Small intestine (tissue), 7 donors: ENCODE data around the gene GPR132. TPM values are rescaled to one million over a fixed set of nuclear protein-coding genes. Genes with fewer than 3 reads are reported as not detected.

Source experiments
- DNase-seq, 2 donors: peaks; one replicate each; pipeline versions ENCODE4 v3.0.0 to v3.0.0-alpha.2; 2013
- FAIRE-seq: peaks from 2 replicates; lab custom pipeline; 2012; peaks lifted over from hg19 to GRCh38; lab: Jason Lieb, UNC
- H3K27ac ChIP-seq, 3 donors: one replicate each; pipeline ENCODE4 v1.5.1; 2013; ENCODE audit warnings: low read length in 2 of 3, mild to moderate bottlenecking in 2 of 3, control low read depth in 1 of 3, inconsistent platforms in 1 of 3, low read depth in 1 of 3, moderate library complexity in 1 of 3
- H3K27me3 ChIP-seq, 3 donors: one replicate each; pipeline ENCODE4 v1.6.1; 2013; ENCODE audit warnings: low read length in 3 of 3, inconsistent platforms in 1 of 3; ENCODE audit not compliant: control insufficient read depth in 3 of 3, insufficient read depth in 3 of 3
- H3K36me3 ChIP-seq, 3 donors: one replicate each; pipeline ENCODE4 v1.6.1; 2013; ENCODE audit warnings: low read length in 3 of 3, inconsistent platforms in 1 of 3, low read depth in 1 of 3, mild to moderate bottlenecking in 1 of 3, moderate library complexity in 1 of 3; ENCODE audit not compliant: control insufficient read depth in 3 of 3, insufficient read depth in 2 of 3
- H3K4me1 ChIP-seq, 3 donors: one replicate each; pipeline ENCODE4 v1.6.1; 2013; ENCODE audit warnings: low read length in 2 of 3, inconsistent platforms in 1 of 3, low read depth in 1 of 3, mild to moderate bottlenecking in 1 of 3, moderate library complexity in 1 of 3; ENCODE audit not compliant: control insufficient read depth in 3 of 3, insufficient read depth in 2 of 3
- H3K4me3 ChIP-seq, 3 donors: one replicate each; pipeline ENCODE4 v1.5.1; 2013; ENCODE audit warnings: low read length in 3 of 3, control low read depth in 1 of 3, inconsistent platforms in 1 of 3, low read depth in 1 of 3, mild to moderate bottlenecking in 1 of 3, moderate library complexity in 1 of 3
- H3K9me3 ChIP-seq, 2 donors: one replicate each; pipeline ENCODE4 v1.6.1; 2013; ENCODE audit warnings: low read depth in 1 of 2, low read length in 1 of 2; ENCODE audit not compliant: control insufficient read depth in 2 of 2, insufficient read depth in 1 of 2
- WGBS, 3 donors: extraction: QIAGEN DNeasy Blood & Tissue Kit; methylation state at CpG; one replicate each; pipeline ENCODE4 v1.1.7; 2013; 5-methylcytosine and 5-hydroxymethylcytosine counted together
- polyA plus RNA-seq, 4 donors: library from polyadenylated mRNA; stranded (reverse) in 3 of 4; unstranded in 1 of 4; fragments of 200-250 nt in 3 of 4; fragments of 120-200 nt in 1 of 4; gene quantifications; one replicate each; pipeline versions ENCODE4 v1.2.1 to v1.2.3, GENCODE V29; 2013
- donor health status: healthy with polysubstance abuse.
- donor health status: control.
- donor health status: control.
- donor health status: Bipolar disorder and iron deficiency.
- donor health status: healthy.

GPR132 gene
- polyA plus RNA-seq, 4 donors: 0.81 to 1.4 (median 1.1) TPM; not detected in 1

- FAIRE-seq (no peak), DNase-seq (peak; percentile 79 to 94)
- Histone ChIP-seq H3K27me3 (no peaks in the 10 kb centered on the region), H3K36me3 (peaks cover 0 to 27% (median 0%) of the 10 kb centered on the region in 3 donors), H3K27ac (peak overlapping the region; percentile 89 to 99 (median 98)), H3K4me3 (peak overlapping the region; percentile 68 to 94 (median 71)), H3K9me3 (peaks cover 0 to 4% of the 10 kb centered on the region in 2 donors), H3K4me1 (peaks cover 3 to 38% (median 9%) of the 10 kb centered on the region in 3 donors)
- WGBS, 3 donors: 0 to 1% (median 0%) methylated on average over 65 to 76 of the region's 76 CpGs
Observed at GRCh38 chr14:105093431-105094192, 28.4 kb upstream of the GPR132 start.

DNA sequence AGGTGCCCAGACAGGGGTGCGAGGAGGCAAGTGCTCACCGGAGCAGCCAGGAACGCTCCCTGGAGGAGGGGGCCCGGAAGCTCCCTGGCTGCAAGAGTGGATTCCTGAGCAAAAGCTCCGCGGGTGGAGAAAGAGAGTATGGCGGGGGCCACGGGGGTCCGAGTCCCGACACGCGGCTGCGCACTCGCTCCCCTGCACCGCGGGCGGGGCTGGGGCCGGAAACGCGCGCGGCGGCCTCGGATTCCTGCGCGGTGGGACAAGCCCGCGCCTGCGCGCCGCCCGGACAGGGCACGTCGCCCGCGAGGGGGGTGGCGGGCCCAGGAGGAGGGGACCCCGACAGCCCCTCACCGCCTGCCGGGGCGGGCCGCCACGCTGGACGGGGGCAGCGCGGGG lies 27.8 kb upstream of the GPR132 start:
- FAIRE-seq: no peak
- H3K36me3 ChIP-seq: peaks cover 0 to 27% (median 0%) of the 10 kb centered on the region in 3 donors
- peaks cover 3 to 43% (median 9%) of the 10 kb centered on the region in 3 donors for H3K4me1 ChIP-seq
- H3K27ac ChIP-seq: peak overlapping the region; percentile 93 to 99 (median 98)
- peak; percentile 74 to 88 for DNase-seq
- peak overlapping the region; percentile 48 to 71 (median 68) for H3K4me3 ChIP-seq
- WGBS, 3 donors: 2 to 4% (median 2%) methylated on average over 19 to 46 of the region's 46 CpGs
- peaks cover 0 to 5% (median 0%) of the 10 kb centered on the region in 3 donors for H3K27me3 ChIP-seq
- no peaks in the 10 kb centered on the region for H3K9me3 ChIP-seq

DNA sequence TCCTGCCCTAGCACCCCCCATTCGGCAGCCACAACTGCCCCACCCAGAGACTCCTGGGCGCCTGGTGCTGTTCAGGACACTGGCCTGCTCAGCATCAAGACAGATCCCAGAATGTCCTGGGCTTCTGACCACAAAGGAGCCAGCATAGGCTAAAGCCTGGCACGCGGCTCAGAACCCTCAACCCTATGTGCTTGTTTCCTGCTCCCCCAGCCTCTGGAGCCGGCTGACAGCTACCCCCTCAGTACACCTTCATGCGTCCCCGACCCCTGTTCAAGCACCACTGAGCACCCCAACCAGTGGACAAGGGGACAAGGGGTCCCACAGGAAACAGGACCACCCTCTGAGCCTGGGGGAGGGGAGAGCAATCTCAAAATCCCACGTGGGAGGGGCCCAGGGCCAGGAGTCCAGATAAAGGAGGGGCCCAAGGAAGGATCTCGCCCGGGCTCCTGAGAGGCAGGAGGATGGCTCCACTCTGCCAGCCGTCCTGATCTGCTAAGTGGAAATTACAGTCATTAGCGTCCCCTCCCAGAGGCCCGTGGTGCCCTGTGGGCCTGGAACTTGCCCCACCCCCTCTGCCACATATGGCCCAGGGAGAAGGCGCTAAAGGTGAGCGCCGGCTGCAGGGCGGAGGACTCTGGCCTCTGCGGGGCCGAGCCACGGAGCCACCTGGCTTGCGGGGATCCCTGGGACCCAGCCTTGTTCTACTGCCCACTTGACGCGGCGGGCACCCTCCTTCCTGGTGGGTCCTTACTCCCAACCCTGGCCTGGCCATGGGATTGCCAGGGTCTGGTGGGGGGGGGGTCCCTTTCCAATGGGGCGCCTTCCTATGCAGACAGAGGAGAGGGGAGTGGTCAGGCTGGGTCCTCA lies 27.2 kb upstream of the GPR132 start:
- Histone ChIP-seq H3K27me3 (peaks cover 0 to 9% (median 0%) of the 10 kb centered on the region in 3 donors), H3K36me3 (peaks cover 0 to 27% (median 0%) of the 10 kb centered on the region in 3 donors), H3K9me3 (no peaks in the 10 kb centered on the region), H3K4me3 (peak overlapping the region; percentile 48 to 71 (median 68)), H3K27ac (peak overlapping the region; percentile 93 to 99 (median 98)), H3K4me1 (peaks cover 3 to 47% (median 9%) of the 10 kb centered on the region in 3 donors)
- WGBS, 3 donors: 15 to 40% (median 23%) methylated on average over 18 to 25 of the region's 25 CpGs
- no peak for FAIRE-seq
- DNase-seq: peak; percentile 88 to 91

DNA sequence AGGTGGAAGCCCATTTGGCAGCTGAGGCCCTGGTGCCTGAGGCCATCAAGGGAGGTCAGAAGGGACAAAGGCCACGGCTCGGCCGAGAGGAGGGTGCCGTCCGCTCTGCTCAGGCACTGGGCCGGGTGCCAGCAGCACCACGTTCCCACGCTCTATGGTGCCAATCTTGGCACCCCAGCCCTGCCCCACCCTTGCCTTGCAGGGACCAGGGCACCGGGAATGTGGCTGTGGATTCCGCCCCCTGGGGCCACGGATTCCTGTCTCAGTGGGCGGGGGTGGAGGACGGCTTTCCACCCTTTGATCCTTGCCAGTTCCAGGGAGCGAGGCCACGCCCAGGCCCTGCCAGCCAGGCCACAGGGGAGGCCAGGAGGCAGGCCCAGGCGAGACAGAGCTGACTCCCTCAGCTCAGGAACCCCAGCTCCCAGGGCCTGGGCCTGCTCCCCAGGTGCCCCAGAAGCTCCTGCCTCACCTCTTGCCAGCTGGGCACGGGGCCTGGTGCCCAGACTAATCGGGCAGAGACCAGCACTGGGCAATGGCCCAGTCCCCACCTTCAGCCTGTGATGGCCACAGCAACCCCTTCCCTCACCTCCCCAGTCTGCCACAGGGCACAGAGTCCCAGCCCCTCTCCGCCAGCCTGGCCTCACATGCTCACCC lies 26.4 kb upstream of the GPR132 start:
- FAIRE-seq: no peak
- H3K4me1 ChIP-seq: peaks cover 3 to 48% (median 9%) of the 10 kb centered on the region in 3 donors

DNA sequence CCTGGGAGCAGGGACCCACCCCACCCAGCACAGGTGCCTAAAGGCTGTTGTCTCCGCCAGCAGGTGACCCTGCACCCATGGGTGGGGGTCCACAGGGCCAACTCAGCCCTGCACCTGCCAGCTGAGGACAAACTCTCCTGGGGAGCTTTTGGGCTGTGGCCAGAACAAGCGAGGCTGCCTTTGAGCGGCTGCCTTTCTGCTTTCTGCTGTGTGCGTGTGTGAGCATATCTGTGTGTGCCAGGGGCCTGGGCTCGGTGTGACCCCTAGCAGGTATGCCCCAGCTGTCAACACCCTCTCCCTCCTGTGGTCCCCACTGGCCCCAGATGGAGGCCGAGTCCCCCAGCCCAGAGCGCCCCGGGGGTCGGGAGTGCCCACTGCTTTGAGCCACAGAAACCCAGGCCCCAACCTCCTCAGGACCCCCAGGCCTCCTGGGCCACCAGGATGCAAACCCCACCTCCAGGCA lies 25.9 kb upstream of the GPR132 start:
- FAIRE-seq (no peak), DNase-seq (peak; percentile 43 to 49)
- peaks cover 0 to 18% (median 0%) of the 10 kb centered on the region in 3 donors for H3K36me3 ChIP-seq
- 13 to 70% (median 34%) methylated on average over 8 to 9 of the region's 9 CpGs for WGBS, 3 donors
- peak overlapping the region; percentile 34 to 99 (median 68) for H3K27ac ChIP-seq
- H3K4me1 ChIP-seq: peaks cover 3 to 51% (median 9%) of the 10 kb centered on the region in 3 donors
- no peaks in the 10 kb centered on the region for H3K9me3 ChIP-seq
- peaks cover 0 to 17% (median 2%) of the 10 kb centered on the region in 3 donors for H3K27me3 ChIP-seq
- H3K4me3 ChIP-seq: no peak overlapping the region

More for the DNA sequence above, 26.4 kb upstream of the GPR132 start:
- Histone ChIP-seq H3K4me3 (peak overlapping the region in 1 of 3 donors; percentile 48), H3K27ac (peak overlapping the region; percentile 93 to 99 (median 98)), H3K27me3 (peaks cover 0 to 14% (median 2%) of the 10 kb centered on the region in 3 donors), H3K9me3 (no peaks in the 10 kb centered on the region), H3K36me3 (peaks cover 0 to 21% (median 0%) of the 10 kb centered on the region in 3 donors)
- DNase-seq: peak; percentile 90 to 98
- WGBS, 3 donors: 22 to 54% (median 26%) methylated on average over 16 to 19 of the region's 19 CpGs

GRCh38 chr14:105090493-105091053 lies 25.3 kb upstream of the GPR132 start:
- H3K27ac ChIP-seq: peak overlapping the region; percentile 34 to 99 (median 68)
- FAIRE-seq (no peak), DNase-seq (peak; percentile 89 to 91)
- no peak overlapping the region for H3K4me3 ChIP-seq
- H3K27me3 ChIP-seq: peaks cover 0 to 17% (median 2%) of the 10 kb centered on the region in 3 donors
- no peaks in the 10 kb centered on the region for H3K9me3 ChIP-seq
- H3K36me3 ChIP-seq: peaks cover 0 to 17% (median 0%) of the 10 kb centered on the region in 3 donors
- 6 to 12% (median 8%) methylated on average over 5 to 7 of the region's 7 CpGs for WGBS, 3 donors
- peaks cover 3 to 51% (median 9%) of the 10 kb centered on the region in 3 donors for H3K4me1 ChIP-seq

- Histone ChIP-seq H3K27ac (no peak overlapping the region), H3K4me1 (peaks cover 3 to 51% (median 9%) of the 10 kb centered on the region in 3 donors), H3K9me3 (no peaks in the 10 kb centered on the region), H3K36me3 (peaks cover 0 to 13% (median 0%) of the 10 kb centered on the region in 3 donors), H3K27me3 (peaks cover 0 to 17% (median 2%) of the 10 kb centered on the region in 3 donors), H3K4me3 (no peak overlapping the region)
- DNase-seq: no peak
- FAIRE-seq: no peak
- 66 to 77% (median 74%) methylated on average over 15 of the region's 15 CpGs for WGBS, 3 donors
Observed at GRCh38 chr14:105089746-105090492, 24.7 kb upstream of the GPR132 start.
